Stimulated activated CD8-positive, alpha-beta memory T cell treated with anti-CD3 and anti-CD28 coated beads, Interleukin-7, amount 100 ng/mL, for 24 hours (primary cell): ENCODE measurements around the gene UFC1.
A peak's percentile ranks its signal among the peaks of the same experiment; 100 is the strongest.

Experiments used
- DNase-seq: peaks from one replicate; pipeline ENCODE4 v3.0.0-alpha.2; 2020; ENCODE audit warnings: low read depth

UFC1 gene

DNA sequence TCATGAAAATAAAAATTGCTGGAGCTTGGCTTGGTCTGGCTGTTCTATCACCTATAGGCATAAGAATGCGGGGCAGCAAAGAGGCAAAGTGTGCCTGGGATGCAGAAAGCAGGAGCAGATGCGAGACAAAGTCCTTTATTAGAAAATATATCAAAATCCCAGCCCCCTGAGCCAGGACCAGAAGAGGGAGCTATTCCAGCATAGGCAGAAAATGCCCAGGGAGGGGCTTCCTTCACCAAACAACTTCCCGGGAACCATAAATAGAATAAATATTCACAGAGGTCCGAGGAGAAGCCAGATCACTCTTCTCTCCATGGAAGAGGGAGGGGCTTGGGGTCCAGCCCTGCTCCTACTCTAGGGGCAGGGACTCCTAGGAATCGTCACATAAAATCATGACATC lies 17.4 kb downstream of the UFC1 start:
- no peak for DNase-seq

- no peak for DNase-seq
Measured at GRCh38 chr1:161171696-161172095, 17.9 kb downstream of the UFC1 start.

DNA sequence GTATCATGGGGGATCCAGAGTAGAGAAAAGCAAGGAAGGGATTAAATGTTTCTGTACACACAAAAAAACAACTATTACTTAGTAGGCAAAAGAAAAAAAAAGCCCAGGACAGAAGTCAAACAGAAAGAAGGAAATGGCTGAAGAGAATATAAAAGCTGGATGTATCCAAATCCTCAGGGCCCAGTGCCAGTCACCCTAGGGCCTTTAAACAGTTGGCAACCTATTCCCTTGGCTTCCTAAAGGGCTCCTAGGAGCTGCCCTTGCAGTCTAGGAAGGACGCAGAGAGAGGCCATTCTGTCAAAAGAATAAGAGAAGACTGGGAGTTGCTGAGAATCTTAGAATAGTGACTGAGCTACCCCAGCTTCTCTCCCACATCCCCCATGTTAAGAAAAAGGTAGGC lies 18.6 kb downstream of the UFC1 start:
- DNase-seq = no peak

DNA sequence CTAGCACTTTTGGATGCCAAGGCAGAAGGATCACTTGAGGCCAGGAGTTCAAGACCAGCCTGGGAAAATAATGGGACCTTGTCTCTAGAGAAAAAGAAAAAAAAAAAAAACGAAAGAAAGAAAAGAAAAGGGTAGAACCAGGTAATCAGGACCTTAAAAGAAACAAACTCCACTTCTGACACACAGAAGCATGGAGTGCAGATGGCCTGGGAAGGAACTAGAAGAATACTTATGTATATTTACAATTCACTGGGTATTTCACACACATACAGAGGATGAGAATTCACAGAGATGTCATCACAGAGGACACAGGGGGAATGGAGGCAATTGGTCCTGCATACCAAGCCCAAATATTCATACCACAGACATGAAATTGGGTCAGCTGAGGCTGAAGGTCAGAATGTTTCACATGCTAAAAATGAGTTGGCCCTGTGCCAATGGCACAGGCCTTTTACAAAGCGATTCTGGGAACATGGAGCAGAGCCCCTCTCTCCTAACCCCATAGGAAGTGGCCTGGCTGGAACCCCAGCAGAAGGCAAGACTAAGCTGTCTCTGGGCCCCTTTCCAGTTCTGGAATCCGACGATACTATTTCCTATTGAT lies 19.1 kb downstream of the UFC1 start:
- no peak for DNase-seq

DNA sequence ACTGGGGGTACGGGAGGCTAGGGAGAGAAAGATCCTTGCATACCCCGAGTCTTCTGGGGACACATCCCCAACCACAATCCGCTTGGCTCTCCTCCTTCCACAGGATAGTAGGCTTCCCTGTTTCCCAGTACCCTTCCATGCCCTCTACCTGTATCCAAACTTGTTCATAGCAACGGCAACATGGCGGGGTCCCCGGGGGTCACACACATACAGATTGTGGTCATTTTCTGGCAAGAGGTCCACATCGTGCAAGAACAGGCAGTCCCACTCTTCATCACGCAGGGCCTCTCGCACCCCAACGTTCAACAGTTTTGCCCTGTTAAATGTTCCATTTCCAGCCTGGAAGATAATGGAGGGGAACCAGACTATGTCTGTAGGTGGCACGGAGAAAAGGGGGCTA lies 19.9 kb downstream of the UFC1 start:
- no peak for DNase-seq

DNA sequence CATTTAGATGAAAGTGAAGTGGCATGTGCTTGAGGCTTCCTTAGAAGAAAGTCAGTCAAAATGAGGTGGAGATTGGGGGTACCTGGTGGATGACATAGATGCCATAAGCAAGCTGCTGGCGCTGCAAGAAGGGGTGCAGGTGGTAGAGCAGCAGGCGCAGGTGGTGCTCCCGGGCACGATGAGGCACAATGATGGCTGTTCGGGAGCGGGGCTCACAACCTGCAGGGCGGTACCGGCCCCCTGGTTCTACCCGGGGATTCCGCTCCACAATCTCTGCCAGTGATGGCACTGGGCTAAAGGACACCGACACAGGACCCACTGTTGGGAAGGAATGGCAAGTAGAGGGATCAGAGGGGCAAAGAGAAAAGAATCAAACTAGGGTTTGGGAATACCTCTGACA lies 21.1 kb downstream of the UFC1 start:
- DNase-seq = no peak

GRCh38 chr1:161175771-161176453 lies 22.1 kb downstream of the UFC1 start:
- DNase-seq = no peak

DNA sequence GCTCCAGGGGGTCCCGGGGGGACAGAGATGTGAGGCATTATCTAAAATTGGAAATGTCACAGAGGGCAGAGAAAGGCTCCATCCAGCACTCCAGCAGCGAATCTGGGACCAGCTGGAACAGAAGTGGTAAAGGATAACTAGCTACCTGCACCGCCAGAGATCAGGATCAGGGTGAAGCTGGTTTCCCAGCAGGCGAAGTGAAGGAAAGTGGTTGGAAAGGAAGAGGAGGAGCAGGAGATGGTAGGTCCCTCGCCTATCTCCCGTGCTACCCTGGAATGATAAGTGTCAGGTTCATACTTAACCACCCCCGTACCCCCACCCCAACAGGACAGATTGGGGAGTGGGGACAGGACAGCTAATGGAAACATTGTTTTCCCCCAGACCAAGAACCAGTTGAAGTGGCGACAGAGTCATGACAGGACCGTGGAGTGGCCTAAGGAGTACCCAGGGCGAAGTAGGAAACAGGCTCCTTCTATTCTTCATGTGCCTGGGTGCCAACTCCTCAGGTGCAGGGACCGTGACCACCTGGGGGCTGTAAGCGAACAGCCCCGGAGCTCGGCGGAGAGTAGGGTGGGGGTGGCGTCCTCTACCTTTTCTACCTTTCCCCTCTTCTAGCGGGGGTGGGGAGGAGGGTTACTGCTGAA lies 22.8 kb downstream of the UFC1 start:
- DNase-seq = no peak

GRCh38 chr1:161177112-161177935 lies 23.5 kb downstream of the UFC1 start, which contains the start of gene B4GALT3:
Gene B4GALT3 (minus strand): TSS chr1:161177507. CDS start chr1:161176060, 1,447 bp downstream.
- peak; percentile 97 for DNase-seq

- DNase-seq = no peak
Measured at GRCh38 chr1:161177936-161178244, 24.1 kb downstream of the UFC1 start.

DNA sequence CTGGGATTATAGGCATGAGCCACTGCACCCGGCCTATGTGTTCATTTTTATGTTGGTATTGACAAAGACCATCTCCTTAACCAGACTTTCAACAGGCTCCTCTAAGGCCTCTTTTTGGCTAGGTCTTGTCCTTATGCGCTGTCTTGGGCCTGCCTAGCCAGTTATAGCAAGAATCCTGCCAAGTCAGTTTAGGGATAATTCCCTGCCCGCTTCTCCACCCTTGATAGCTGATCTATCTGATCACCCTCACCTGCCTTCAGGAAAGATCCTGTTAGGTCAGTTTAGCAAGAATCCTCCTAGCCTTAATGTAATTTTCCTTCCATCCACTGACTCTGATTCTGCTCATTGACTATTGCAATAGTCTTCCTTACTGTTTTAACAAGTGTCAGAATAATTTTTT lies 25.9 kb downstream of the UFC1 start:
- DNase-seq = no peak

DNA sequence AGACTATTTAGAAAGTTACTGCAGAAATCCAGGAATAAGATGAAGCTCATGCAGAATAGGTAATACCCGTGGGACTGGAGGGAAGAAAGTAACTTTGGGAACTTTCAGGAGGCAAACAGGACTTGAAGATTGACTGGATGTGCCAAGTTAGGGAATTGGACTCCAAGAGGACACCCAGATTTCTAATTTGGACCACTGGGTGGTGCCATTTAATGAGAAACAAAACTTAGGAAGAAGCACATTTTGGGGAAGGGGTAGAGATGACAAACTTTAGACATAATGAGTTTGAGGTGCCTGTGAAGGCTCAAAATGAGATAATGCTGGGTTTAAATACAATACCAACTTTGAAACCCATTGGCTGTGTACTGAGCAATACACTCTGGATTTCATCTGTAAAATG lies 26.9 kb downstream of the UFC1 start:
- no peak for DNase-seq

DNA sequence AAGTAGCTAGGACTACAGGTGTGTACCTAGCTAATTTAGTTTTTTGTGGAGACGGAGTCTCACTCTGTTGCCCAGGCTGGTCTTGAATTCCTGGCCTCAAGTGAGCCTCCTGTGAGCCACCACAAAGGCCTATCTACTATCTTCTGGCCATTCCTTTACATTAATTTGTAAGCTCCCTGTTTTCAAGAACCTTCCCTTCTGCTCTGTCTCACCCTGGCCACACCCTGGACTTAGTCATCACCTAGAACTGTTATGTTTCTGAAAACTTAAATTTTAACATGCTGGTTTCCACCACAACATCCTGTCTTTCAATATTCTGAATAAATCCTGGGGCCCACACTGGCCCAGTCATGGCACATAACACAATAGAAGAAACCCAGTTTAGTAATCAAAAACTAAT lies 28.4 kb downstream of the UFC1 start:
- DNase-seq = no peak

GRCh38 chr1:161185282-161185682 lies 31.5 kb downstream of the UFC1 start:
- DNase-seq = no peak

GRCh38 chr1:161185732-161186311 lies 32.0 kb downstream of the UFC1 start:
- no peak for DNase-seq

- no peak for DNase-seq
Measured at GRCh38 chr1:161187311-161187710, 33.5 kb downstream of the UFC1 start.

DNA sequence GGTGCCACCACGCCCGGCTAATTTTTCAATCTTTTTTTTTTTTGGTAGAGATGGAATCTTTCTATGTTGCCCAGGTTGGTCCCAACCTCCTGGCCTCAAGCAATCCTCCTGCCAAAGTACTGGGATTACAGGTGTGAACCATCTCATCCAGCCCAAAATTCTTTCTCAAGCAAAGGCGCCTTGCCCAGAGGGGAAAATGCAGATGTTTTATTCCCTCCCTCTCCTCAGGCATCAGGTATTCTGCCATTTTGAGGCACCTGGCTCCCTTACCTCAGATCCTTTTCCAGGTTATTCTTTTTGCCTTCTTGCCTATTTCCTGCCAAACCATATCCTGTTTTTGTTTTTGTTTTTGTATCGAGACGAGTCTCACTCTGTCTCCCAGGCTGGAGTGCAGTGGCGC lies 34.6 kb downstream of the UFC1 start:
- no peak for DNase-seq

GRCh38 chr1:161189036-161189435 lies 35.3 kb downstream of the UFC1 start:
- no peak for DNase-seq

DNA sequence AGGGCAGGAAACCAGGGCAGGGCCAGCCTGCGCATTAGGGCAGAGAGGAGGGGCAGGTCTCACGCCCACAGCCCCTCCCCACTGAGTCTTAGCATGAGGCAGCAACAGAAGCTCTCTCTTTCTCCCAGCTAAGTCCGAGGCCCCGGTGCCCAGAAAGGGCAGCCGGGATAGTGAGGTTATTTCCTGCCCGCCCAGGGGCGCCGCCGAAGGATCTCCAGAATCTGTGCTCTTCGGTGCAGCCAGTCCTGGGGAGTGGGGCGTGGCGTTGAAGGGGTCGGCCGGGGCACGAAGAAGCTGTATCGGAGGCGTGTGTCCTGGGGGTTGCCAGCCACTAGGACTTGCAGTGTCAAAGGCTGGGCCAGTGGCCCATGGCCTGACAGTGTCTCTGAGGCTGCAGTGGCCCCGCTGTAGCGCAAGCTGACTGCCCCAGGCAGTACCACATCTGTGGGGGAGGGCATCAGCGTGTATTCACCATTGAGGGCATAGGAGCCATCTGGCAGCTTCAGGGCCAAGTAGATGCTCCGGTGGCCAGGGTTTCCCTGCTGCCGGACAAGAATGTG lies 37.3 kb downstream of the UFC1 start:
- DNase-seq = no peak

DNA sequence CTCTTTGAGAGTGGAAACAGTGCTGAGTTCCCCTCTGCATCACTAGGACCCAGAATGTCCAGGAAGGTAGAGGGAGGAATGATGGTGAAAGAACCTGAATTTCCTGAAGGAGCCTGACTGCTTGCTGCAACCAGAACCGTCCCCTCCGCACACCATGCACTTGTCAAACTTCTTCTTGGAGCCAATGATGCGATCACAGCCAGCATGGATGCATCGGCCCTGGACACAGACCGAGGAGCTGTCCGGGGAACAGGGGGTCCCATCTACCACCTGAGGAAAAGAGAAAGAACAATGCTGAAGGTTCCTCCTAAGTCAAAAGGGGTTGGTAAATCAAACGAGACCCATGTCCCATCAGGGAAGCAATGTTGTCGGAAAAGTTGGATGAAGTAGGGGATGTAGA lies 38.2 kb downstream of the UFC1 start:
- no peak for DNase-seq

- no peak for DNase-seq
Measured at GRCh38 chr1:161192476-161193465, 39.0 kb downstream of the UFC1 start.
